ENCODE measurements around the gene CTSH.

The CTSH gene

DNA sequence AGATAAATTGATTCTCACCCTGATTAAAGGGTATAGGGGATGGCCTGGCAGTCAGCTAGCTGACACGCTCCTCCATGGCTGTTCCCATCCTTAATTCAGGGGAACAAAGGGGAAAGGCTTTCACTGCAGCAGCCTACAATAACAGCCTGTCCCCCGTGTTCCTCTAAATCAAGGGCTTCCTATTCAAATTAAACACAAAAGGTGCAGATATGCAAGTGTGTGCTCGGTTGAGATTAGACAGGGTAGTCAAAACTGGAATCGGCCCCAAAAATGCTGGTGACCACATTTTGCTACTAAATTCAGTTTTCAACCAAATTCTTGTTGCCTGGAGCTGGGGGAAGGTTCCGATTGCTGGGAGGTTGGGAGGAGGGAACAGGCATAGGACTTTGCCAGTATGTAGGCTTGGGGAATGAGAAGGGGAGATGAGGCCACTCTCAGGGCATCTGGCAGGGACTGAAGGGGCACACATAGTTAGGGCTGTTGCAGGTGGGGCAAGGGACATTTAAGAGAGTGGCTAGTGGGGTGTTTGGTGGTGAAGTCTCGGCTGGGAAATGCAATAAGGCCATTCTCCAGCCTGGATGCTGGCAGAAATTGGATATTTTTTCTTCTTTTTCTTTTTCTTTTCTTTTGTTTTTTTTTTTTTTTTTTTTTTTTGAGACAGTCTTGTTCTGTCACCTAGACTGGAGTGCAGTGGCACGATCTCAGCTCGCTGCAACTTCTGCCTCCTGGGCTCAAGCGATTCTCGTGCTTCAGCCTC, 32.9 kb upstream of the CTSH start:
- no peak for DNase-seq (ENCODE audit: low read depth in 2 of 2)

DNA sequence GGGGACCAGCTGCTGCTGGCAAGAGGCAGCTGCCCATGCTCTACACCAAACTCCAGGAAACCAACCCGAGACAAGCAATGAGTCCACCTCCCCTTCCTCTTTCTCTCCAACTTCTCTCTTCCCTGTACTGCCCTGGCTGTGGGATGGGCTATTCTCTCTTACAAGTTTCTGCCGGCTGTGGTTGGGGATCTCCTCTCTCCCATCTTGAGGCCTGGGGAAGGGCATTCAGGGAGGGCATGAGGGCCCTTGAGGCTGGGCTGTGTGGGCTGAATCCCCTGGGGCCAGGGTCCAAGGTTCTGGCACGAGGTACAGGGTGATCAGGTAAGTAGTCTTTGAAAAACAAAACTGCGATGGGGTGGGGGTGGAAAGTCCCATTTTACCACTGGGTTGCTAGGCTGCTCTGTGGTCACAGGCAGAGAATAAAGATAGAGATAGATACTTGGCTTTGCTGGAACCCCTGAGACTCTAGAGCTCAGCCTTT, 32.3 kb upstream of the CTSH start:
- DNase-seq (ENCODE audit: low read depth in 2 of 2) = no peak

DNA sequence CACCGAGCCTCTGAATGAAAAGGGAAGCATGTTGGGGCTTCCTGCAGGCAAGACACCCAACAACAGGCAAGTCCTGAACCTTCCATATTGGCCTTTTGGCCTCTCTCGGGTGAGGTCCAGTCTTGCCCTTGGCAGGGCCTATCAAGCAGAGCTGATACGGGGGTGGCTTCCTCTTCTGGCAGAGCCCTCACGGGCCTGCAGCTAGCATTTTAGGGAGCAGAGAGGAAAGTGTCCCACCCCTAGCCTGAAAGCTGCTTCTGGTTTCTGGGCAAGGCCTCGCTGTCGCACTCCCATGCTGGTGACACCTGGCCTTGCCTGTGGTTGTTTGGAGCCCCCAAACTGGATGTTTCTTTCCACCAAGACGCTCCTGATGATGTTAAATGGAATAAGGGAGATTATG, 31.8 kb upstream of the CTSH start:
- no peak for DNase-seq (ENCODE audit: low read depth in 2 of 2)

DNA sequence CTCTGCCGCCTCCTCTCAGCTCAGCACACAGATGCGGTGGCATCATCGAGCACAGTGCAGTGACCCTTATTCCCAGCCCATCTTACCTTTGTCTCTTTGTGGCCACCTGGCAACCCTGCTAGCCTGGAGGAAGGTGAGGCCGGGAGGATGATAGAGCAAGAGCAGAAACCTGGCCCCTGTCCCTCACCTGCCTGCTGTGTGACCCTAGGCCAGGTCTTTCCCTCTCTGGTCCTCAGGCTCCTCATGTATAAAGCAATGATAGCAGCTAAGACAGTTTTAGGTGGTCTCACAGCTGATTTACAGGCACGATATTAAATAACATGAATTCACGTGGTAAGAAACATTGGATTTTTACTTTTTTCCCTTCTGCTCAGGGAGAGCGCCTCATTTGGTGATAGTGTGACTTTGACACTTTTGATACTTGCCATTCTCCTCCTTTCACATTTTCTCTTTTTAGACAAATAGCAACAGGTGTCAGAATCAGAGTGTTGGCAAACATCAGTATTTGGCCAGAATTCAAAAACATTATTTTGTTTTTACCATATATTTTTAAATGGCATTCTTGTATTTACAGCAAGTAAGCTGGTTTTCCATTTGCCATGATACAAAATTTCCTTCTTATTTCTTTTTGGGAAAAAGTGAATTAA, 29.5 kb upstream of the CTSH start:
- DNase-seq (ENCODE audit: low read depth in 2 of 2) = no peak

DNA sequence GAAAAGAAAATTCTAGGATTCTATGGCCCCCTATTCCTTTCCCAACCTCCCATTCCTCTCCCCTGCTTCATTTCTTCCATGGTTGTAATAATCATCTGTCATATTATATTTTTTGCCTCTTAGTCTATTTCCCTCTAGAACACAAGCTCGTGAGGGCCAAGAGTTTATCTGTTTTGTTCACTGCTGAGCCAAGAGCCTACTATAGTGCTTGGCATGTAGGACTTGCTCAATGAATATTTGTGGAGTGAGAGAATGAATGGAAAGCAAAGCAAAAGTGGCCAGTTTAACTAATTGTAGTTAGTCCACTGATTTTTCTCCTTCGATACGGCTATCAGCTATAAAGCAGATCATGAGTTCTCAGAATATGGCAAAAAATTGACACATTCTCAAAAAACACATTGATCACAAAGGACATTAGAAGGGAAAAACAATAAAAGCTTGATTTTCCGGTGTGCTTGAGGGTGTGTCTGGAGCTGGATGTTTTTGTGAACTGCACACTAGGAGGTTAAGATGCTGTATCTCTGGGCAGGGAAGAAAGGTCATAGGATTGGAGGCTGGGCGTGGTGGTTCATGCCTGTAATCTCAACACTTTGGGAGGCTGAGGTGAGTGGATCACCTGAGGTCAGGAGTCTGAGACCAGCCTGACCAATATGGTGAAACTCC, 25.0 kb upstream of the CTSH start:
- no peak for DNase-seq (ENCODE audit: low read depth in 2 of 2)

DNA sequence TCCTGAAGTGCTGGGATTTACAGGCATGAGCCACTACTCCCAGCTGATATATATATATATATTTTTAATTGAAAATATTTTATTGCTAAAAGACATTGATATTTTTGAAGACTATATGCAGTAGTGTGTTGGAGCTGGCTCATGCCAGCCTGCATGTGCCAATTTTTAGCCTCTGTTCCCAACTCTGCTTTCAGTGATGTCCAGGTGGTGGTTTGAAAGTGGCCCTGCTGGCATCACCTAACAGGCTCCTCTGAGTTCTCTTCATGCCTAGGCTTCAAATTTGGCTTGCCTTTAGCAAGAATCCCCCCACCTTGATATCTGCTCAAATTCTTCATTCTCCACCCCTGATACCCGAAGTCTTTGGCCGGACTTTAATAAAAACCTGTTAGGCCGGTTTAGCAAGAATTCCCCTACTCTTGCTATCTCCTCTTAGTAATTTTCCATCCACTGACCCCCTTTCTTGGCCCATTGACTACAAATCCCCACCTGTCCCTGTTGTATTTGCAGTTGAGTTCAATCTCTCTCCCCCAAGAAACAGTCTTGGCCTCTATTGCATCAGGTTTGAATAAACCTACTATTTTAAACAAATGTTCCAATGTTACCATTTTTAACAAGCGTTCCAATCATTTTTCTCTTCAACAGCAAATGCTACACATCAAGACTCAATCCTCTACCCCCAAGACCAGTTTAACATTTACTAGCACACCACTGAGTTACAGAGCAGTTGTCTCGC, 23.9 kb upstream of the CTSH start:
- DNase-seq (ENCODE audit: low read depth in 2 of 2) = no peak

DNA sequence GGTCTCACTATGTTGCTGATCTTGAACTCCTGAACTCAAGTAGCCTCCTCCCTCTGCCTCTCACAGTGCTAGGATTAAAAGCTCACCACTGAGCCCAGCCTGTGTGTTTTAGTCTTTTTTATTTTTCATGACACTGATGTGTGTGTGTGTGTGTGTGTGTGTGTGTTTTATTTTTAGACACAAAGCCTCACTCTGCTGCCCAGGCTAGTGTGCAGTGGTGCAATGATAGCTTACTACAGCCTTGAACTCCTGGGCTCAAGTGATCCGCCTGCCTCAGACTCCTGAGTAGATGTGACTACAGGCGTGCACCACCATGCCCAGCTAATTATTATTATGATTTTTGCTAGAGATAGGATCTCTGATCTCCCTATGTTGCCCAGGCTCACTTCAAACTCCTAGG, 23.3 kb upstream of the CTSH start:
- no peak for DNase-seq (ENCODE audit: low read depth in 2 of 2)

DNA sequence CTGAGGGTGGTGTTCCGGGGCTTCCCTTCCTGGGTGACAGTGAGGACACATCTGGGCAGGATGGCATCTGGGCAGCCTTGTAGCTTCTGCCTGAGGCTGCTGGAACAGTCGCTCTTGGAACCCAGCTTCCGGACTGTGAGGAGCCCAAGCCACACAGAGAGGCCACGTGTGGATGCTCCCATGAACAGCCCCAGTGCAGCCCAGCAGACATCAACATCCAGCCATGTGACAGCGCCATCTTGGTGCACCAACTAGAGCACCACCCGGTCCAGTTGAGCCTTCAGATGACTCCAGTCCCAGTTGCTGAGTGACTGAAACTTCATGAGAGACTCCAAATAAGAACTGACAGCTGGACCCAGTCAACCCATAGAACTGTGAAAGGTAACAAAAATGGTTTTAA, 15.5 kb upstream of the CTSH start:
- no peak for DNase-seq (ENCODE audit: low read depth in 2 of 2)

DNA sequence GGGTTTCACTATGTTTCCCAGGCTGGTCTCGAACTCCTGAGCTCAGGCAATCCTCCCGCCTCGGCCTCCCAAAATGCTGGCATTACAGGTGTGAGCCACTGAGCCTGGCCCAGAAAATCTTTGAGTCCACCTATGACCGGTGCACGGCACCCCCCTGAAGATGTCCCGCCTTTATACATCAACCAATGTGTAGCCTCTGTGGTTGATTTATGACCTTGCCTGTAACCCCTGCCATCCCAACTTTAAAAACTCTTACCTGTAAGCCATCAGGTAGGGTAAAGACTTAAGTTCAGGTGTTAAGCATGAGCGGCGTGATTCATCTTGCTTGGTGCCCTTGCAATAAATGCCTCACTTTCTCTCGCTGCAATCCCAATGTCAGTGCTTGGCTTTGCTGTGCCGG, 14.5 kb upstream of the CTSH start:
- no peak for DNase-seq (ENCODE audit: low read depth in 2 of 2)

DNA sequence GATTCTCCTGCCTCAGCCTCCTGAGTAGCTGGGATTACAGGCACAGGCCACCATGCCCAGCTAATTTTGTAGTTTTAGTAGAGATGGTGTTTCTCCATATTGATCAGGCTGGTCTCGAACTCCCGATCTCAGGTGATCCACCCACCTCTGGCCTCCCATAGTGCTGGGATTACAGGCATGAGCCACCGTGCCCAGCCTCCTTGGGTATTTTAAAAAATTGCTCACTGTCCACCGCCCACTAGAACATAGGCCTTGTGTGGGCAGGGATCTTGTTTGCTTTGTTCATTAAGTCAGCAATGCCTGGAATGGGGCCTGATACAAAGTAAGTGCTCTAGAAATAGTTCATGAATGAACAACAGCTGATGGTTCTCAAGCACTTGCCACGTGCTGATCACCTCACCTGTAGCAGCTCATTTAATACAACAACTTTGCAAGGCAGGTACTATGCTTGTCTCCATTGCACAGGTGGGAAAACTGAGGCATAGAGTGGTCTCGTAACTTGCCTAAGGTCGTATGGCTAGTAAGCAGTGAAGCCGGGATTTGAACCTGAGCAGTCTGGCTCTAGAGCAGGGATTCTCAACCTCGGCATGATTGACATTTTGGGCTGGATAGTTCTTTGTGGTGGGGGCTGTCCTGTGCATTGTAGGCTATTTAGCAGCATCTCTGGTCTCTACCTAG, 12.7 kb upstream of the CTSH start:
- no peak for DNase-seq (ENCODE audit: low read depth in 2 of 2)

DNA sequence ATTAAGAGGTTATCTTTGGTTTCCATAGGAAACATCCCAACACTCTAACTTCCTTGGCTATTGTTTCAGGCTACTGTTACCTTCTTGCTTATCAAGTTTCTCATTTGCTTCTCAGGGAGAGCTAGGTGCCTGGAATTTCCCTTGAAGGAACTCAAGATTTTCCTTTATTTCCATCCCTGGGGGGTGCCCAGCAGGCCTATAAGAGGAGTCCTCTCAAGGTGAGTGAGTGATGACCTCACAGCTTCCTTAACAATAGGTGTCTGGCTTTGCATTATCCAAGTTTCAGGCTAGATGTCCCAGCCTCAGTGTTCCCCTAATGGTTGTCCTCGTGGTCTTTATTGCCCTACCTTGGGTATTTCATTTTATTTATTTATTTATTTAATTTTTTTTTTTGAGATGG, 12.1 kb upstream of the CTSH start:
- DNase-seq (ENCODE audit: low read depth in 2 of 2) = no peak

DNA sequence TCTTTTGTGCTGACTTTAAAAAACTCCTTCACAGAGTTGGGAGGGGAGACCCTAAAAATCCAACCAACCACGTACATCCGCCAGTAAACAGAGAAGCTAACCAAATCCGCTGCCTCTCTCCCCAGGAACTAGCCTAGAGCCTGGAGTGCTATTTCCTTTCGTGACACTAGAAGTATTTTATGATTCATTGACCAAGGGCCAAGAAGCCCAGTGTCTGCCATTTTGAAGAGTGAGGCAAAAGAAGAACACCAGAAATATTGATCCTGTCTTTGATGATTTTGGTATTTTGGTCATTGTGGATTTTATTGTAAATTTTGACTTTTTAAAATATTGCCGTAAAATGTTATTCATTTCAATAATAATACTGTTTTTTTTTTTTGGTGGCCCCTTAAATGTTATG, 10.5 kb upstream of the CTSH start:
- DNase-seq (ENCODE audit: low read depth in 2 of 2) = no peak

DNA sequence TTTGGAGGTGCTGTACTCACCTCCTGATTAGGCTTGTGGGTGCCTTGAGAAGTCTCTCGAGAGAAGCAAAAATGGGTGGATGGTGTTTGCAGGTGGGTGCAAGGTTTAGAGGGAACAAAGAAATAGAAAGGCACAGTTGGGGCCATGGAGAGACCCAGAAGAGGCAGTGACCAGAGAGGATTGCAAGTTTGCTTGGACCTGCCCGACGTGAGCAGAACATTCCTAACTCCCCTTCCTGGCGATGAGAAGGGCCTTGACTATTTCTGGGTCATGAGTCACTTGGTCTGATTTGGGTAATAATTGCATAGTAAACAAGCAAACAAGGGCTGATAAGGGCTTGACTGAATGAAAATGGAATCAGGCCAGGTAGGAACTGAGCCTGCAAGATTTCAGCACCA, 7.0 kb upstream of the CTSH start:
- DNase-seq (ENCODE audit: low read depth in 2 of 2) = no peak

DNA sequence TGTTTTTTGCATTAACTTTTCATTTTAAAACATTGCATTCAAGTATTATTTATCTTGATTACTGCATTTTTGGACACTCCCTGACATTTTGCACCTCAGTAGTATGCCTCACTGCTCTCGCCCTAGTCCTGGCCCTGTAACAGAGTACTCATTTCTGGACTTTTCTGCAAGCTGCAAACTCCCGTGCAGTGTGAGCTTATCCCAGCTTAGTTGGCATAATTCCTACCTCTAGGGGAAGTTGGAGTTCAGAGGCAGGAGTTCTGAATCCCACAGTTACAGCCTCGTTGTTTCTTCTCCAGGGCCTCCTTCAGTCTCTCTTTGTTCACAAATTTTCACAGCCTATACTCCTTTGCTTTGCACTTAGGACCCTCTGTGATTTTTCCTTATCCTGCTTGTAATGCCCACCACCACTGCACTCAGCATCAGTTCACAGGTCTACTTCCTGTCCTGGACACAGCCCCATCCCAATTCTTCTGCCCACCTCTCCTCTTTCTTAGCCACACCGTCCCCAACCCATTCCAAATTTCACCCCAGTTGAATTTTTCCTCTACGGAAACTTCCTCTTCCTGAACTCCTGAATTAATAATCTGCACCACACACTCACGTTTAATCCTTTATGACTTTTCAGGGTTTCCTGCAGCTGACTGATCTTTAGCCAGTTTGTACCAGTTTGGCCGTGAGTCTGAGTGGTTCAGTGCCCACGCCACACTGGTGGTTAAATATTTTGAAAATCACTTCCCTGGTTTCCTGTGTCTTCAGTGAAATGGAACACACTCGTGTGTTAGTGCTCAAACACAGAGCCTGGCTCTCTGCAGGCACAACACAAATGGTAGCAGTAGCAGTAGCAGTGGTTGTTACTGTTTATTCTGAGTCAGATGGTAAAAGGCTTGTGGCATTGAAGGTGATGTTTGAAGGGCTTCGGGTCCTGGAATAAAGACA, 6.3 kb upstream of the CTSH start:
- DNase-seq (ENCODE audit: low read depth in 2 of 2) = no peak

DNA sequence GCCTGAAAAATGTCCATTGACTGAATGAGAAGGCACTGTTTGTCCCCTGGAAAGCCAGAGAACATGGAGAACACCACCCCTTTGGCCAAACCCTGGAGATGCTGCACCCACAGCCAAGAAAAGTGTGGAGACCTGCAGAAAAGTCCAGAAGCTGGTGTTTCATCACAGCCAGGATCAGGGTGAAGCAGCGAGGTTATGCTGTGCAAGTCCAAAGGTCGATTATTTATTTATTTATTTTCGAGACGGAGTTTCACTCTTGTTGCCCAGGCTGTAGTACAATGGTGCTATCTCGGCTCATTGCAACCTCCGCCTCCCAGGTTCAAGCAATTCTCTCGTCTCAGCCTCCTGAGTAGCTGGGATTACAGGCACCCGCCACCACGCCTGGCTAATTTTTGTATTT, 5.5 kb upstream of the CTSH start:
- DNase-seq (ENCODE audit: low read depth in 2 of 2) = no peak

DNA sequence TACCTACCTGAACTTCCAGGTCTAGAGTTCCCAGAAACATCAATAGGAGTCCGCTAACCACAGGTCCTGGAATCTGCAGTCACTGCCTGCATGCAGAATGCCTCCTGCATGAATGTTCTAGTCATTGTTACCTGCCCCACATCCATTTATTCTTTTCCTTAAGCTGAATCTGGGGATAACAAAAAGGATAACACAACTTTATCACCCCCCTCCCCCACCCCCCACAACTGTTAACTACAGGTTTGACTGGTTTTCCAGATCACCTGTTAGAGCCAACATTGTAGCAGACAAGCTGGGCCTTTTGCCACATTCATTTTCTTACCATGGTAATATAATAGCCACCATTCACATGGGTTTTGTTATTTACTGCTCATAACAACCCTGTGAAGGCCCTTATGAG, 4.6 kb upstream of the CTSH start:
- no peak for DNase-seq (ENCODE audit: low read depth in 2 of 2)

DNA sequence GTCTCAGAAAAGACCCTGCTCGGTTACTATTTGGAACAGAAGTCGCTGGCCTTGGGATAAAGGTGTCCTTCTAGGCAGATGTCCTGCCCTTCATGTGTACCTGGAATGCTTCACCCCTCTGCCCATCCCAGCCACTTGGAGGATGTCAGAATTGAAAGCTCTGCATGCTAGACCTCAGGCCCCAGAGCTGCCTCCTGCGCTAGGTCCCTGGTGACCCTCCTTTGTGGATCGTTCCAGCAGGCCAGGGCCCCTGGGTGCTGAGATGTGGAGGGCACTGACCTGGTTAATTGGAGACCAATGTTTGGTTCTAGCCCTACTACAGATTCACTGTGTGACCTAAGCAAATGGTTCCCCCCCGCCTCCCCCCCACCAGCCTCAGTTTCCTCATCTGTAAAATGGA, 2.7 kb upstream of the CTSH start:
- DNase-seq (ENCODE audit: low read depth in 2 of 2) = no peak

DNA sequence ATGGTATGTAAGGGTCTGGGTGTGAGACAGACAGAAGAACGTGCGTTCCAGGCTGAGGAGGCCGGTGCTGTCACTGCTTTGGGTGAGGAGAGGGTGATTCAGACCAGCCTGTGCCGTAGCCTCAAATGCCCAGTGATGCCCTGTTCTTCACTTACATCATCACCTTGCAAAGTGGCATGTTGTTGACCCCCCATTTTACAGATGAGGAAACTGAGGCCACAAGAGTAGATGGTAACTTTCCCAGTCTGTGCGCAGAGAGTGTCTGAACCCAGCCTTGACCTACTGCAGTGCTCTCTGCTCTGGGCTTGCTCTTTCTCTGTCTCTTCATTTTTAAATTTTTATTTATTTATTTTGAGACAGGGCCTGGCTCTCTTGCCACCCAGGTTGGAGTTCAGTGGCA, 1.6 kb upstream of the CTSH start:
- DNase-seq (ENCODE audit: low read depth in 2 of 2) = no peak

DNA sequence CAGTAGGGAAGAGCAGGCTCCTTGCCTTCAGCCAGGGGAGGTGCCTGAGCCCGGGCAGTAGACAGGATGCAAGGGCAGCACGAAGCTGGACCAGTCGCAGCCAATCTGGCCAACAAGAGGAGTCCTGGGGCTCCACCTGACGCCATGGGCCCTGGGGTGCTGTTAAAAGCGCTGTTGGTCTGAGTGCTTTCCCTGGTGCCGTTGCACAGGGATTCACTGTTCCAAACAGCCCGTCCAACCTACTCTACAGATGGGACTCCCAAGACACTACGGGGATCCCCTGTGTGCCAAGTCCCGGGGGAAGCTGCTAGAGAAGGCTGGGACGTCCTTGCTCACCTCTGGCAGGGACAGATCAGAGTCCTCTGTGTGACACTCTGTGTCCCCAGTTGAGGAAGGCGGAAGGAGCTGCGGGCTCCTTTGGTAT, 632 bp downstream of the CTSH start:
- no peak for DNase-seq (ENCODE audit: low read depth in 2 of 2)

DNA sequence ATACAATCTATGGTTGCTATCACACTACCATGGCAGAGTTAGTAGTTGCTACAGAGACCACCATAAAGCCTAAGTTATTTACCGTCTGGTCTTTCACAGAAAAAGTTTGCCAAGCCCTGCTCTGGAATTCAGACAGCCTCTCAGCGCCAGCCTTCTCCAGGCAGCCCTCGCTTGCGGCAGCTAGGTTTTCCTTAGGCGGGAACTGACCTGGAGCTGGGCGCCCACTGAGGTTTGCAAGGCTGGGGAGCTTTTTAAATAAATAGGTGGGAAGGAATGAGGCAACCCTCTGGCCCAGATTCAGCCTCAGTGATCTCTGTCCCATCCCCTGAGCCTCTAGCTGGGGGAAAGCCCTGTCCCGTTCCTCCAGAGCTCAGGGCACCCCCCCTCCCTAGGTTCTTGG, 1.2 kb downstream of the CTSH start:
- no peak for DNase-seq (ENCODE audit: low read depth in 2 of 2)

DNA sequence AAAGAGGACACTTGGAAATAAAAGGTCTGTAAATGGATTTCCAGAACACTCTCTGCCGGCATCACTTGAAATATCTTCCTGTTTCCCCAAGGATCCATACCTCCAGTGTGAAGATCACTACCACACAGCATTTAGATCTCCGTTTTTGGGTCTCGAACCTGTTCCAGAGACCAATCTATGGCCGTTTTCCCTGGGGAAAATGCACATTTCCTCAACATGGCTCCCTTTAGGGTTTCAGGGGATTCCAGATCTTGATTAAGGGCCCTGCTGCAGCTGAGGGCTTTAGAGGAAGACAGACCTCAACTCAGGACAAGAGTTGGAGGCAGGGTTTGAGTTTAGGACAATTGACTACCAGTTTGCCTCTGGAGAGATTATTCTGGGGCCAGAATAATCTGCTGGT, 2.1 kb downstream of the CTSH start:
- DNase-seq (ENCODE audit: low read depth in 2 of 2) = no peak

All from stimulated activated CD8-positive, alpha-beta memory T cell treated with anti-CD3 and anti-CD28 coated beads, Interleukin-15, amount 100 ng/mL, for 48 hours (primary cell).